ENCODE measurements around the gene SUN2.

- no peak for TF ChIP-seq CTCF (IDR thresholded peaks at IDR 0.05; ENCODE audit: extremely low read depth in 1 of 2, insufficient read depth in 1 of 2, low read depth in 1 of 2, low read length in 2 of 2)
- TF ChIP-seq POLR2A (IDR thresholded peaks at IDR 0.05; ENCODE audit: low read depth, low read length): no peak
- TF ChIP-seq MYC (IDR thresholded peaks at IDR 0.05; ENCODE audit: low read depth, low read length): no peak
- no peak for TF ChIP-seq MAX (IDR thresholded peaks at IDR 0.05; ENCODE audit: insufficient read depth, insufficient read length)
- no peak for TF ChIP-seq FOS (IDR thresholded peaks at IDR 0.05; ENCODE audit: borderline replicate concordance, insufficient read depth, low read length)
- no peak for TF ChIP-seq POLR2AphosphoS5 (IDR thresholded peaks at IDR 0.05; ENCODE audit: insufficient read depth, low read depth, low read length)
- no peak for TF ChIP-seq EZH2 (IDR thresholded peaks at IDR 0.05; ENCODE audit: borderline replicate concordance, low read depth, low read length, severe bottlenecking)
- TF ChIP-seq GATA2 (IDR thresholded peaks at IDR 0.05; ENCODE audit: insufficient read depth, insufficient read length, low read depth, low read length): no peak
Measured at GRCh38 chr22:38759005-38759404, 3.2 kb upstream of the SUN2 start.
